Sigmoid colon (tissue), 7 donors: ENCODE measurements around the gene CASKIN2. TPM values are rescaled to one million over a fixed set of nuclear protein-coding genes. Genes with fewer than 3 reads are reported as not detected.

Source experiments
- DNase-seq: peaks from one replicate; pipeline ENCODE4 v3.0.0-alpha.2; 2019
- H3K27ac ChIP-seq, 4 donors: fragments of 200-600 bp; sonication (generic); one replicate each; pipeline ENCODE4 v1.5.1; 2016 to 2019; ENCODE audit warnings: mild to moderate bottlenecking in 1 of 4
- H3K27me3 ChIP-seq, 3 donors: fragments of 200-600 bp; sonication (generic); one replicate each; pipeline ENCODE4 v1.5.1; 2019; ENCODE audit warnings: mild to moderate bottlenecking in 1 of 3
- H3K36me3 ChIP-seq, 4 donors: fragments of 200-600 bp; sonication (generic); one replicate each; pipeline ENCODE4 v1.5.1; 2016 to 2019
- H3K4me1 ChIP-seq, 4 donors: fragments of 200-600 bp; sonication (generic); one replicate each; pipeline ENCODE4 v1.5.1; 2017 to 2019
- H3K4me3 ChIP-seq, 4 donors: fragments of 200-600 bp; sonication (generic); one replicate each; pipeline ENCODE4 v1.5.1; 2017 to 2019; ENCODE audit warnings: mild to moderate bottlenecking in 2 of 4, moderate library complexity in 1 of 4
- H3K9me3 ChIP-seq, 4 donors: fragments of 200-600 bp in 3 of 4; sonication (generic) in 3 of 4; one replicate each; pipeline versions ENCODE4 v1.5.1 to v1.6.1; 2013 to 2019
- CTCF ChIP-seq, 4 experiments: fragments of 450-650 bp in 3 of 4; fragments of 200-600 bp in 1 of 4; IDR thresholded peaks; one replicate each; pipeline ENCODE4 v1.5.1; 2016 to 2019; ENCODE audit warnings: antibody characterized with exemption in 4 of 4, mild to moderate bottlenecking in 3 of 4, moderate library complexity in 2 of 4
- EP300 ChIP-seq, 4 donors: sonication (generic); formaldehyde crosslinking; IDR thresholded peaks; one replicate each; pipeline ENCODE4 v1.6.1; 2017; ENCODE audit warnings: antibody characterized with exemption in 4 of 4
- POLR2A ChIP-seq, 2 donors: fragments of 450-650 bp; IDR thresholded peaks; one replicate each; pipeline ENCODE4 v1.6.1; 2016; ENCODE audit warnings: antibody characterized with exemption in 2 of 2, mild to moderate bottlenecking in 2 of 2, moderate library complexity in 2 of 2
- POLR2AphosphoS5 ChIP-seq, 4 donors: sonication (generic); formaldehyde crosslinking; IDR thresholded peaks; one replicate each; pipeline ENCODE4 v1.6.1; 2017; ENCODE audit warnings: antibody characterized with exemption in 4 of 4
- whole genome bisulfite sequencing, 2 donors: extraction: QIAGEN DNeasy Blood & Tissue Kit; methylation state at CpG; one replicate each; pipeline ENCODE4 v1.1.7; 2013; 5-methylcytosine and 5-hydroxymethylcytosine counted together
- intact Hi-C: fragments of 100-400 bp; cut with DNase I; formaldehyde crosslinking; loops from one replicate; pipeline ENCODE4 v1.15.1; 2023
- polyA plus RNA-seq, 3 donors: library from polyadenylated mRNA; stranded (reverse); fragments of 200-250 nt; gene quantifications; one replicate each; pipeline ENCODE4 v1.2.3, GENCODE V29; 2013
- total RNA-seq, 4 donors: library from RNA; depleted of rRNA; stranded (reverse); fragments of >200 nt; gene quantifications; one replicate each; pipeline ENCODE4 v1.1.0, GENCODE V29; 2016
- donor health status: healthy with polysubstance abuse.
- donor health status: Bipolar disorder and iron deficiency.
- donor health status: healthy.

CASKIN2 gene
- total and polyA plus RNA-seq, 7 donors: 4.8 to 14.7 (median 10.2) TPM

- Histone ChIP-seq H3K27ac (no peak overlapping the region), H3K36me3 (no peaks in the 10 kb centered on the region), H3K4me1 (peaks cover 0 to 7% (median 2%) of the 10 kb centered on the region in 4 donors), H3K27me3 (no peaks in the 10 kb centered on the region), H3K4me3 (no peak overlapping the region), H3K9me3 (no peaks in the 10 kb centered on the region)
- 83 to 84% methylated on average over 5 of the region's 5 CpGs for WGBS, 2 donors
- TF ChIP-seq POLR2AphosphoS5 (IDR thresholded peaks at IDR 0.05) (no peak), EP300 (IDR thresholded peaks at IDR 0.05) (no peak), POLR2A (IDR thresholded peaks at IDR 0.05) (no peak), CTCF (IDR thresholded peaks at IDR 0.05) (no peak)
- intact Hi-C loops: no loop called here
- DNase-seq: no peak
These were observed 46.7 kb upstream of the CASKIN2 start for GRCh38 chr17:75561927-75562603.

DNA sequence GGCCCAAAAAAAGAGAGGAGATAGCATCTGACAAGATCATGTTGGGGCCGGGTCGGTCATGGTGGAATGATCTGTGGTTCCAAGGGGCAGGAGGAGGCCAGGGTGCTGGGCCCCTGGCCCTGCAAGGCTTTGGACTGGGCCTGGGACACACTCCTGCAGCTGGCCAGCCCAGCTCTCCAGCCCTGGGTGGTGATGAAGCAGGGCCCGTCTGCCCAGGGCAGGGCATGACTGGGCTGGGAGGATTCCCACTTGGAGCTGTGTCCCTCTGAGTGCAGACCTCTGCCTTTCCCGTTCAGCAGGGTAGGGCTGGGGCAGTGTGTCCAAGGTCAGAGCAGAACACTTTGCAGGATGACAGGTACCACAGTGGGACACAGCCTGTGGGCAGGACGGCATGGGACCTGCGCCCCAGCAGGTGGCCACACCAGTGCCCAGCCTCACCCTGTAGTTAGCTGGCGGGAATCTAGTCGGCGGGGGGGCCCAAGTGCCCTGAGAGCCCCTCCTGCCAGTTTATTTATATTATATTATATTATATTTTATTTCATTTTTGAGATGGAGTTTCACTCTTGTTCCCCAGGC is 44.7 kb upstream of the CASKIN2 start:
- H3K9me3 ChIP-seq: no peaks in the 10 kb centered on the region
- no peak overlapping the region for H3K4me3 ChIP-seq
- 73 to 81% methylated on average over 9 of the region's 9 CpGs for WGBS, 2 donors
- TF ChIP-seq POLR2AphosphoS5 (IDR thresholded peaks at IDR 0.05) (no peak), EP300 (IDR thresholded peaks at IDR 0.05) (no peak), POLR2A (IDR thresholded peaks at IDR 0.05) (no peak), CTCF (IDR thresholded peaks at IDR 0.05) (no peak)
- no peak overlapping the region for H3K27ac ChIP-seq
- H3K36me3 ChIP-seq: no peaks in the 10 kb centered on the region
- H3K27me3 ChIP-seq: no peaks in the 10 kb centered on the region
- peaks cover 0 to 7% (median 3%) of the 10 kb centered on the region in 4 donors for H3K4me1 ChIP-seq
- no peak for DNase-seq
- intact Hi-C loops: no loop called here

DNA sequence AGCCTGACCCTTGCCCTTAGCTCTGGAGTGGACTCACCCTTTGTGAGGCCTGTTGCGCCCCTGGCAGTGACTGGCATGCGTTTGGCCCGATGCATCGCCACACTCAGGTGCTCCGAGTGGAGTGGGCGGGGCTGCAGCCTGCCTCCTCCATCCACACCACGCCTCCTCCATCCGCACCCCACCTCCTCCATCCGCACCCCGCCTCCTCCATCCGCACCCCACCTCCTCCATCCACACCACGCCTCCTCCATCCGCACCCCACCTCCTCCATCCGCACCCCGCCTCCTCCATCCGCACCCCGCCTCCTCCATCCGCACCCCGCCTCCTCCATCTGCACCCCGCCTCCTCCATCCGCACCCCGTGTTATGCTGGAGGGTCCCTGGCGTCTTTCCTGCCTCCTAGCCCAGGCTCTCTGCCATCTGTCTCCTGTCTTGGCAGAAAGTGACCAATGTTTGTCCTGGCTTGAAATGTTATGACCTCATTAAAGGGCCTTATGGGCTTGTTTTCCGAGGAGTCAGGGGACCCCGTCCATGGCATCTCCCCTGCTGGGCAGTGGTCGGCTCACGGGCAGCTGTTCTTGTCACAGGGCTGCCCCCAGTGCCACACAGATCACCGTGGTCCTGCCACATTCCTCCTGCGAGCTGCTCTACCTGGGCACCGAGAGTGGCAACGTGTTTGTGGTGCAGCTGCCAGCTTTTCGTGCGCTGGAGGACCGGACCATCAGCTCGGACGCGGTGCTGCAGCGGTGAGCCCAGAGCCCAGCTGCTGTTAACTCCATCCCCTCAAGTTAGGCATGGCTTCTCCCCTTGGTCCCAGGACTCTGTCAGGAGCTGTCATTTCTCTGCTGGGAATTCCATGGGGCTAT is 43.6 kb upstream of the CASKIN2 start:
- Histone ChIP-seq H3K9me3 (no peaks in the 10 kb centered on the region), H3K4me1 (peaks cover 0 to 7% (median 3%) of the 10 kb centered on the region in 4 donors), H3K27ac (no peak overlapping the region), H3K36me3 (no peaks in the 10 kb centered on the region), H3K4me3 (no peak overlapping the region), H3K27me3 (no peaks in the 10 kb centered on the region)
- WGBS, 2 donors: 75 to 82% methylated on average over 36 of the region's 38 CpGs
- TF ChIP-seq POLR2AphosphoS5 (IDR thresholded peaks at IDR 0.05) (no peak), POLR2A (IDR thresholded peaks at IDR 0.05) (no peak), CTCF (IDR thresholded peaks at IDR 0.05) (no peak), EP300 (IDR thresholded peaks at IDR 0.05) (no peak)
- DNase-seq: no peak
- intact Hi-C loops: no loop called here

DNA sequence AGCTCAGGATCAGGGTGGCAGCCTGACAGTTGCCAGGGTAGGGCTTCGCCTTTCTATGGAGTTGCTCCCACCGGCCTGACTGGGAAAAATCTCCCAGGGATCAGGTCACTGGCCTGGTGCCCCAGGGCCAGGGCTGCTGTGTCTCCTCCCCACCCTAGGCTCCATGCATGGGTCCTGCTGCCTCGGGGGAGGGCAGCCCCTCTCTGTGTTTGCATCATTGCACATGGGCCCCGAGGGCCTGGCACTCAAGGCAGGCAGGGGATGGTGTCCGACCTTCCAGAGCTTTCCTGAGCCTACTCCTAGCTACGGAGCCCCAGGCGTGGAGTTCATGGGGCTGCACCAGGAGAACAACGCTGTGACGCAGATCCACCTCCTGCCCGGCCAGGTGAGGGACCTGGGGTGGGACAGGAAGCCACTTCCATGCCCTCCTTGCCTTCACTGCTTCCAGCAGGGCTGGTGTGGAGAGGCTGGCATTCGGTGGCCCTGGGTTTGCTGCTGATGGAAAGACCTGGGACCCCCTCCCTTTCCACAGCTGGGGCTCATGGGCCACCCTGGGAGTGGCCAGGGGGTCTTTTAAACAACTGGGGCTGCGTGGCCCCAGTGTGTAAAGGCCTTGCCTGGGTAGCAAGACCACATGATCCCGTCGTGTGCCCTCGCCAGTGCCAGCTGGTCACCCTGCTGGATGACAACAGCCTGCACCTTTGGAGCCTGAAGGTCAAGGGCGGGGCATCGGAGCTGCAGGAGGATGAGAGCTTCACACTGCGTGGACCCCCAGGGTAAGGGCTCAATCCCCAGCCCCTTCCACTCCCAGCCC is 42.7 kb upstream of the CASKIN2 start:
- WGBS, 2 donors: 37 to 74% methylated on average over 18 of the region's 18 CpGs

More for the DNA sequence above, 42.7 kb upstream of the CASKIN2 start:
- no peaks in the 10 kb centered on the region for H3K27me3 ChIP-seq
- no peak overlapping the region for H3K27ac ChIP-seq
- TF ChIP-seq POLR2A (IDR thresholded peaks at IDR 0.05) (no peak), CTCF (IDR thresholded peaks at IDR 0.05) (no peak)
- peaks cover 0 to 12% (median 8%) of the 10 kb centered on the region in 4 donors for H3K4me1 ChIP-seq
- no peaks in the 10 kb centered on the region for H3K36me3 ChIP-seq
- no peaks in the 10 kb centered on the region for H3K9me3 ChIP-seq
- no peak for DNase-seq
- intact Hi-C loops: no loop called here
- no peak overlapping the region for H3K4me3 ChIP-seq
